GM18870 (cell line): ENCODE measurements around the gene ITSN1.
"Not testable (repeated sequence)": the region's sequence is repeated elsewhere in the genome, so short reads cannot be mapped to it uniquely, and the experiment has no call there.

Experiments
- ATAC-seq: cut with Tn5 transposase; IDR thresholded peaks from one replicate; pipeline ENCODE4 v1.9.1; 2021; ENCODE audit warnings: moderate library complexity; ENCODE audit not compliant: unreplicated experiment

The ITSN1 gene

DNA sequence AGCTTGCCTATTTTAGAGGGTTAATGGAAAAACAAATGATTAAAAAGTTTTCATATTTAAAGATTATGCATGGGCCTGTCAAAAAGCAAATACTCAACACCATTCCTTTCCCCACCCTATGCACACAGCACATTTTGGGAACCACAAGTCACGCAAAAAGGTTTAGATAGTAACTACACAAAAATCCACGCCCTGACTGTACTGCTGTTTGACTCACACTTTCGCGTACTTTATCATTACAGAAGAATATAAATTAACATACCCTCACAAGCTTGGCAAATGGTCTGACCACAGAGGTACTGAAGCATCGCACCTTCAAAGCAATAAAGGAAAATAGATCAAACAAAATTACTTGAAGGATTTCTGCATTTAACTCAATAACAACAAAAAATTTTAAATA lies 271.9 kb downstream of the ITSN1 start:
- no peak for ATAC-seq

DNA sequence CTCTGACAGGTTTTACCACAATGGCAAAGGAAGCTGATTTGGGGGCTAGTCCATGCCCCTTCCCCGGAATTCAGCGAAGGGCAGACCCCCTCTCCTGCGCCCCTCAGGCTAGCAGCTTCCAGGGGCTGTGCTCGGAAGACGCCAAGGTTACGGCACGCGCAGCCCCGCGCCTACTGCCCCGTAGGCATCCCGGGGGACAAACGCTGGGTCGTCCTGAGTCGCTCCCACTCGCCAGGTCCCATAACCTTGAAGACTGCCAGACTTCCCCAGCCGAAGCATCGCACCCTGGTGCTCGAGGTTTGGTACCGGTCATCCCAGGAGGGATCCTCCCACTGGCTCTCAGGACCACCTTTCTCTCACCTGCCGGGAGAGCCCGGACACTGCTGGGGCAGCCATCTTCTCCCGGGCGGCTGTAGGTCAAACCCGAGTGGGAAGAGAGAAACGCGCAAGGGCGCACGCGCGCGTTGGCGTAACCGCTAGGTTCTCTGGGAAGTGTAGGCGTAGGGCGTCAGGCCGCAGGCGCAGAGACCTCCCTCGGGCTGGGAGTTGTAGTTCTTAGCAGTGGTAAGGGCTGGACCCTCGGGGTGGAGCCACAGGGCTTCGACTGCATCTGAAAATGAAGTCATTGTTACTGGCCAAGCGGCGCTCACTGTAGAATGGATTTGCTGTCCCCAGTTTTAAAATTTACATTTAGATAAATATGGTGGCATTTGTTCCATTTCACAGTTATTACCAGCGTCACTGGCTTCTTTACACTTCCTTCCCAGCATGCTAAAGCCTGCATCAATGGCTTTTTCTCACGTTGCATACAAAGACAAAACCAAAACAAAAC lies 273.3 kb downstream of the ITSN1 start, which contains the start of gene ATP5PO:
ATP5PO (minus strand) TSS at position 437 of the 832 bp plus-strand sequence; CDS start at position 396, 41 bp downstream.
- ATAC-seq: peak; percentile 96

- ATAC-seq: no peak
Observed at GRCh38 chr21:33916200-33916567, 273.9 kb downstream of the ITSN1 start.

GRCh38 chr21:33917421-33917820 lies 275.1 kb downstream of the ITSN1 start:
- ATAC-seq: no peak

GRCh38 chr21:33924079-33924765 lies 281.9 kb downstream of the ITSN1 start:
- no peak for ATAC-seq

GRCh38 chr21:33924766-33925100 lies 282.4 kb downstream of the ITSN1 start:
- ATAC-seq: no peak

GRCh38 chr21:33926248-33926647 lies 283.9 kb downstream of the ITSN1 start:
- ATAC-seq: not testable (repeated sequence)

DNA sequence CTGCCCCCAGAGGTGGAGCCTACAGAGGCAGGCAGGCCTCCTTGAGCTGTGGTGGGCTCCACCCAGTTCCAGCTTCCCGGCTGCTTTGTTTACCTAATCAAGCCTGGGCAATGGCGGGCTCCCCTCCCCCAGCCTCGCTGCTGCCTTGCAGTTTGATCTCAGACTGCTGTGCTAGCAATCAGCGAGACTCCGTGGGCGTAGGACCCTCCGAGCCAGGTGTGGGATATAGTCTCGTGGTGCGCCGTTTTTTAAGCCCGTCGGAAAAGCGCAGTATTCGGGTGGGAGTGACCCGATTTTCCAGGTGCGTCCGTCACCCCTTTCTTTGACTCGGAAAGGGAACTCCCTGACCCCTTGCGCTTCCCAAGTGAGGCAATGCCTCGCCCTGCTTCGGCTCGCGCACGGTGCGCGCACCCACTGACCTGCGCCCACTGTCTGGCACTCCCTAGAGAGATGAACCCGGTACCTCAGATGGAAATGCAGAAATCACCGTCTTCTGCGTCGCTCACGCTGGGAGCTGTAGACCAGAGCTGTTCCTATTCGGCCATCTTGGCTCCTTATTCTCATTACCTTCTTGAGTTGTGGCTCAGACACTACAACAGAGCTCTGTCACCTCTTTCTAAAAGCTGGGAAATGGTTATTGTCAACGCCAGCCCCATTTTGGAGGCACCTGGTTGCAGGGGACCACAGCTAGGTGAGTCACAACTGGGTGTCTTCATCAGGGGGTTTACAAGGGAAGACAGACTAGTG lies 288.9 kb downstream of the ITSN1 start:
- not testable (repeated sequence) for ATAC-seq

GRCh38 chr21:33931799-33932390 lies 289.6 kb downstream of the ITSN1 start:
- ATAC-seq: no peak

GRCh38 chr21:33932731-33933130 lies 290.4 kb downstream of the ITSN1 start:
- no peak for ATAC-seq

- ATAC-seq: no peak
Observed at GRCh38 chr21:33936301-33937038, 294.2 kb downstream of the ITSN1 start.

GRCh38 chr21:33937146-33937545 lies 294.8 kb downstream of the ITSN1 start:
- no peak for ATAC-seq

DNA sequence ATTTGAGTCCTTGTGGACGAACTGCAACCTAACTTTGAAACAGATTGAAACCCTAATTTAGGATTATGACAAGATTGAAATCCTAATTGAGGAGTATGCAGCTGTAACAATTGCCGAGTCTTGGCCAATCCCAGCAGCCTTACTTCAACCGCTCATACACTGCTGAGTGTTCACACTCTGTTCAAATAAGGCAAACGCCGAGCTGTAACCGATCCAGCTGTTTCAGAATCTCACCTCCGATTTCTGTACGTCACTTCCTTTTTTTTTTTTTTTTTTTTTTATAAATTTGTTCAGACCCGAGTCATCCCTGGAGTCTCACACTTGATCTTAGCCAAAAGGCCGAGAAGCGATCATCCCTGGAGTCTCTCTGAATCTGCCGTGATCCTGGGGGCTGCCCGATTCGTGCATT lies 295.6 kb downstream of the ITSN1 start:
- ATAC-seq: no peak

DNA sequence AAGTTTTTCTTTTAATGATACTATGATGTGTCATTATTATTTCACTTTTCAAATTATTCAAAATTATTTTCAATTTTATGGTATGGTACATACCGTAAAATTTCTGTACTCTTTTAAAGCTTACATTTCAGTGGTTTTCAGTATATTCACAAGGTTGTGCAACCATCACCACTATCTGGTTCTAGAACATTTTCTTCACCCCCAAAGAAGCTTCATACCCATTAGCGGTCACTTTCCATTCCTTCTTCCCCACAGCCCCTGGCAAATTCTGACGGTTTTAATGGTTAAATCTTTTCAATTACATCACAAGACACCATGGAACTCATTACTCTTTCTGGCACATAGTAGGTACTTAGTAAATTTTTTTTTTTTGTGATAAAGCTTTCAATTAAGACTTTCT lies 296.1 kb downstream of the ITSN1 start:
- ATAC-seq: no peak

DNA sequence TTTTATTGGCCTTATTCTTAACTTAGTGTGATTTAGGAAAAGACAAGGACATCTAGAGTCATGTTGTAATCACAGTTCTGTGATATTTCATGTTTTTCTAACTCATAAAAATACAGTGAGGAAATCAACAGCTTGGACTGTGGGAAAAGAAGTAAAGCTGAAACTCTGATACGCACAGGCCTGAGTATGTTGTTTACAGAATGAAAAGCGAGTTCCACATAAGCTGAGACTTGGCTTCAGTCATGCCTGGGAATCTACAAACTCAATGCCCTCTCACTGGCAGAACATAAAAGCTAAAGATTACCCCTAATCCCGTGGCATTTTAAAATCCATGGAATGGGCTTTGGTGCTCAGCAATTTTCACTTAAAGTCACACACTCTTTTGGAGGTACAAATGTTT lies 296.9 kb downstream of the ITSN1 start:
- no peak for ATAC-seq

- ATAC-seq: no peak
Observed at GRCh38 chr21:33940164-33940880, 298.0 kb downstream of the ITSN1 start.

- no peak for ATAC-seq
Observed at GRCh38 chr21:33940881-33941245, 298.6 kb downstream of the ITSN1 start.

GRCh38 chr21:33942426-33942825 lies 300.1 kb downstream of the ITSN1 start:
- ATAC-seq: no peak

- ATAC-seq: no peak
Observed at GRCh38 chr21:33943293-33943692, 301.0 kb downstream of the ITSN1 start.

DNA sequence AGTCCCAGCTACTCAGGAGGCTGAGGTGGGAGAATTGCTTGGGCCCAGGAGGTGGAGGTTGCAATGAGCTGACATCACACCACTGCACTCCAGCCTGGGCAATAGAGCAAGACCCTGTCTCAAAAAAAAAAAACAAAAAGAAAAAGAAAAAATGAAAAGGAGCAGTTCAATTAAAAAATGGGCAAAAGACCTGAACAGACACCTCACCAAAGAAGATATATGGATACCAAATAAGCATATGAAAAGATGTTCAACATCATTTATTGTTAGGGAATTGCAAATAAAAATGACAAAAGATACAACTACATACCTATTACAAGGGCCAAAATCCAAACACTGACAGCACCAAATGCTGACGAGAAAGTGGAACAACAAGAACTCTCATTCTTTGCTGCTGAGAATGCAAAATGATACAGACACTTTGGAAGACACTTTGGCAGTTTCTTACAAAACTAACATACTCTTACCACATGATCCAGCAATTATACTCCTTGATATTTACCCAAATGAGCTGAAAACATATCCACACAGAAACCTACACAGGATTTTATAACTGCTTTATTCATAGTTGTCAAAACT lies 302.0 kb downstream of the ITSN1 start:
- ATAC-seq: no peak
